Stomach (tissue), 4 donors: ENCODE measurements around the gene CXCL14.

ENCODE experiments used
- CTCF ChIP-seq, 7 experiments: fragments of 450-650 bp in 4 of 7; fragments of 200-600 bp in 3 of 7; sonication (generic) in 3 of 7; IDR thresholded peaks; one replicate each; pipeline ENCODE4 v1.5.1; 2016 to 2019; ENCODE audit warnings: antibody characterized with exemption in 7 of 7, control low read depth in 2 of 7, mild to moderate bottlenecking in 1 of 7
- EP300 ChIP-seq: sonication (generic); formaldehyde crosslinking; IDR thresholded peaks from one replicate; pipeline ENCODE4 v1.6.1; 2017; ENCODE audit warnings: antibody characterized with exemption
- POLR2A ChIP-seq, 4 donors: fragments of 450-650 bp; IDR thresholded peaks; one replicate each; pipeline ENCODE4 v1.6.1; 2016; ENCODE audit warnings: antibody characterized with exemption in 4 of 4, control low read depth in 2 of 4, mild to moderate bottlenecking in 1 of 4, moderate library complexity in 1 of 4
- POLR2AphosphoS5 ChIP-seq, 3 donors: sonication (generic); formaldehyde crosslinking; IDR thresholded peaks; one replicate each; pipeline ENCODE4 v1.6.1; 2016; ENCODE audit warnings: antibody characterized with exemption in 3 of 3

DNA sequence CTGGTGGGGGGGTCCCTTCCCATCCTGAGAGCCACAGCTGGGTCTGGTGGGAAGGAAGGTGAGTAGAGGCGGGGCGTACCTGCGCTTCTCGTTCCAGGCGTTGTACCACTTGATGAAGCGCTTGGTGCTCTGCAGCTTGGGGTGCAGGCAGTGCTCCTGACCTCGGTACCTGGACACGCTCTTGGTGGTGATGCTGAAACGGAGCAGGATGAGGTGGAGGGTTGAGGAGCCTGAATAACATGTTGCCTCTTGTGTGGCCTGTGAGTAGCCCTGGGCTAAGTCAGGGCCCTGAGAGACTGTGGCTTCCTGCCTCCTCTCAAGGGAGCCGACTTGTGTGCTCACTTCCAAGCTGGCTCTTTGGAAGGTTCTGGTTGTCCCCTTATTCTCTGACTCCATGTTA is 4.3 kb downstream of the CXCL14 start:
- TF ChIP-seq CTCF (IDR thresholded peaks at IDR 0.05), result no peak
- no peak for TF ChIP-seq POLR2A (IDR thresholded peaks at IDR 0.05)
- TF ChIP-seq POLR2AphosphoS5 (IDR thresholded peaks at IDR 0.05), result no peak
- TF ChIP-seq EP300, result no peak
